HG03354 (cell line): ENCODE measurements around the gene SLC16A12.
"Not testable (repeated sequence)": the region's sequence is repeated elsewhere in the genome, so short reads cannot be mapped to it uniquely, and the experiment has no call there.

ENCODE experiments used
- ATAC-seq: cut with Tn5 transposase; IDR thresholded peaks from one replicate; pipeline ENCODE4 v1.9.1; 2021; ENCODE audit warnings: mild to moderate bottlenecking; ENCODE audit not compliant: unreplicated experiment, poor library complexity, severe bottlenecking

SLC16A12 gene

DNA sequence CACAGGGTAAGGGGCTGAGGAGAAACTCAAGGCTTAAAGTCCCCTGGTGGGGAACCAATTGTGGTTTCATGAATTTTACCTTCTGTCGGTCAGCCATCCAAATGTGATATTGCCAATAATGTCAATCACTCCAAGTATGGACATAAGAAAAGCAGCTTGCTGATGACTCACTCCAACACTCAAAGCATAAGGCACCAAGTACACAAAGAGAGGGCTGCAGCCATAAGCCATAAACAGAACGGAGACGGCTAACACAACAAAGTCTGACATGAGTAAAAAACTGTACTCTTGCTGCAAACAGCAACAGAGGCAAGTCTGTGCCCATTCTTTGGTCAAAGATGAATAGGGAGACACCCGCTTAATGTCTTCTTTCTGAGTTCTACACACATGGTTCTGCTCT lies 96.9 kb downstream of the SLC16A12 start:
- no peak for ATAC-seq

DNA sequence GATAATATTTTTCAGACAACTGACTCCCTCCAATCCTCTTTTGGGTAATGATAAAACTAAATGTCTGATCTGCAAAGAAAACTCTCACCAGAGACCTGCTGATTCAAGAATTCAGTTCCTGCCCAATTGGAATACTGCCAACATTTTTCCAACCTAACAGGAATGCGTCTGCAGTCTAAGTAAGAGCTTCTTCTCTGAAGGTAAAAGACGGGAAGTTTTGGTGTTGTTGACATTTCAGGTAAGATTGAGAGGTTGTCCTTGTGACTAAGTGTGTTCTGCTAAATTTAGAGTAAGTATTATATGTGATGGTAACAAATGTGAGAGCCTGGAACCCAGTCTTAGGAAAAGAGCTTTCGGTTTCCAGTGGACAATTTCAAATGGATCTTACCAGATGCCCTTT lies 103.4 kb downstream of the SLC16A12 start:
- no peak for ATAC-seq

DNA sequence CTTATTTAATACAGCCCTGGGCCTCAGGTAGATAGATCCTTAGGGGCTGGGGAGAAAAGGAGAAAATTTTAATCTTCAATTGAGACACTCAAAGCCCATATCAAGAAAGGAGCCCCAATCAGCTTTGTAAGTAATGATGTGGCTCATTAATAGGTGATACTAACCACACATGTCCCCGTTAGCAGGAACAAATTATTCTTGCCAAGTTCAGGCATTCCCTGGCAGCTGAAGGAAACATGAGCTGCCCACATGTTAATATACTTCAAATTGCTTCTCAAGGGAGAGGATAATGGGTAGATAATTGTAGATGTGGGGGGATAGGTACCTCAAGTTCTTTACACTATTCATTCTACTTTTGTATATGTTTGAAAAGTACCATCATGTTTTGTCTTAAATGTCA lies 106.5 kb downstream of the SLC16A12 start:
- no peak for ATAC-seq

DNA sequence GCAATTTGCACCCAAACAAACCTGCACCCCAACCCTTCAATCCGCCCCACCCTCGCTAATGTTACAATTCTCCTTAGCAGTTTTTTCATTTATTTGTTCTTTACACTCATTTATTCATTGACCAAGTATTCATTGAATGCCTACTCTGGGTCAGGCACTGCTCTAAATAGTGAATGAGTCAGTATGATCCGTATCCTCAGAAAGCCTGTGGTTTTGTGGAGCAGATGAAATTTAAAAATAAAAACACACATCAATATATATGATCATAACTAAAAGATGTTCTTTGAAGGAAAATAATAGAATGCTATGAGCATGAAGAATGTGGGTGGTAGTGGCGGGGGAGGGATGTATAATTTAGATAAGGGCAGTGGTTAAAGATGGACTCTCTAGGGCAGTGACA lies 107.8 kb downstream of the SLC16A12 start:
- ATAC-seq = no peak

DNA sequence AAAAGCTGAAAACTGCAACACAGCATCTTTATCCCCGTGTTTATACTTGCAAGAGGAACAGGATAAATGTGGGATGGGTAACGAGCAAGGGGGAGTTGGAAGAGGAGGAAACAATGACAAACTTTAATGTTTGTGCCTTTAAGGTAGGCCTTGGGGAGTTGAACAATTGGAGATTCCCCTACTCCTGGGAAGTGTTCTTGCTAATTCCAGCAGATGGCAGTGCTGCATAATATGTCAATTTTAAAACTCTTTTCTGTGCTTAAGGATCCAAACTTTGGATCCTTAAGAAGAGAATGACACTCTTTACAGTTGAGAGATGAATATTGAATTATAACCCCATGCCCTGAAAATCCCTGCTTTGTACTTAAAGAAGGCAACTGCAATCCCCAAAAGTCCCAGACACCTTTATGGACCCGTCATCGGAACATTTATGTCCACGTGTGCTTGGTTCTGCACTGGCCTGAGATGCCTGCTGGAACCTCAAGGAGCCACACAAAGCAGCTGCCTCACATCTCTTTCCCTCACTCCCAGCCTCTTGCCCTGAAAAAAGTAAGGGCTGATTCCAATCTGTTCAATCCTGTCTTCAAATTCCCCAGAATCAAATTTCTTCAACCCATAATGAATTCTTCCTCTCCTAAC lies 109.0 kb downstream of the SLC16A12 start:
- peak; percentile 60 for ATAC-seq

DNA sequence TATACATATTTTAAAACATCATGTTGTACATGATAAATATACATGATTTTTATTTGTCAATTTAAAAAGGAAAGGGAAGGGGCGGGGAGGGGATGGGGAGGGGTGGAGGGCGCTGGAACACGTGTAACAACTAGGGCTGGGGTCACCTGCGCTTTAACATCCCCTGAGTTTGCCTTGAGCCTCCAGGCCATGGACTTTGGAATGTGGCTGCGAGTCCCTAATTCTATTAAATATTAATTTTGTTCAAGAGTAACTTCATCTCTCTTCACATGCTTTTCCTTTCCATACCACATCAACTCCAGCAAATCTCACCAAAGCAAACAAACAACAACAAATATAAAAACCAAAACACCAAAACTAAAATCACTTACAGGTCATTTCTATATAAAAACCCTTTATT lies 110.4 kb downstream of the SLC16A12 start:
- no peak for ATAC-seq

- no peak for ATAC-seq
Observed at GRCh38 chr10:89421018-89421476, 114.3 kb downstream of the SLC16A12 start.

DNA sequence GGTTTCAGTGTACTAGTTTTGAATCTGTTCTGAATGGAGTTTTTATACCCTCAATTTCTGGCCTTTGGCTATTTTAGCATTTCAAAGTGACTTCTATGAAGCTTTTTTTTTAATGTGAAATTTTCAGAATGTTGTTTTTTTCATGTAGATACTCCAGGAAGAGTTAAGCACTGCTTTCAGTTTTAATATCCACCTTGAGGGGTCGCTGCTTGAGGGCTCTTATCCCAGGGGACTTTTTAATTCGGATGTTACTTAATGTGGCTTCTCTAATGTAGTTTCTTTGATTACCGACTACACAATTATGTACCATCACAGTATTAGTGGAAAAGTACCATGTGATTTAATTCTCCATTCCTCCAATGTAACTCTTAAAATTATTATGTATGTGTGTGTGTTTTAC lies 115.8 kb downstream of the SLC16A12 start:
- no peak for ATAC-seq

DNA sequence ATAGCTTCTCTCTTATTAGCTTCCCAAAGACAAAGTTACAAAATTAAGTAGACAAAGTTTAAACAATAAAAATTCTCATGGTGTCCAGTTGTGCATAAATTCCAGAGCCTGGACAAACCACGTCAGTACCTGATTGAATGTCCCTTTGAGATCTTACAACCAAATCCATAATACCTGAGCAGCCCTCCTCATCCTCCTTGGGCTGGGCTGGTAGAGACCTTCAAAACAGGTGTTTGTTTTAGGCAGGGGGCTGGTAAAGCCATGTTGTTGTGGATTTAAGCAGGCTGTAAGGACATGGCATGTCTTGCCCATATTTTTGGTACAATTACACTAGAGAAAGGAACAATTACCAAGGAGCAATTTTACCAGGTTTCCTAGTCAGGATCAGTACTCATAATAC lies 118.9 kb downstream of the SLC16A12 start:
- no peak for ATAC-seq

GRCh38 chr10:89414879-89415821 lies 120.2 kb downstream of the SLC16A12 start:
- ATAC-seq = peak; percentile 31

DNA sequence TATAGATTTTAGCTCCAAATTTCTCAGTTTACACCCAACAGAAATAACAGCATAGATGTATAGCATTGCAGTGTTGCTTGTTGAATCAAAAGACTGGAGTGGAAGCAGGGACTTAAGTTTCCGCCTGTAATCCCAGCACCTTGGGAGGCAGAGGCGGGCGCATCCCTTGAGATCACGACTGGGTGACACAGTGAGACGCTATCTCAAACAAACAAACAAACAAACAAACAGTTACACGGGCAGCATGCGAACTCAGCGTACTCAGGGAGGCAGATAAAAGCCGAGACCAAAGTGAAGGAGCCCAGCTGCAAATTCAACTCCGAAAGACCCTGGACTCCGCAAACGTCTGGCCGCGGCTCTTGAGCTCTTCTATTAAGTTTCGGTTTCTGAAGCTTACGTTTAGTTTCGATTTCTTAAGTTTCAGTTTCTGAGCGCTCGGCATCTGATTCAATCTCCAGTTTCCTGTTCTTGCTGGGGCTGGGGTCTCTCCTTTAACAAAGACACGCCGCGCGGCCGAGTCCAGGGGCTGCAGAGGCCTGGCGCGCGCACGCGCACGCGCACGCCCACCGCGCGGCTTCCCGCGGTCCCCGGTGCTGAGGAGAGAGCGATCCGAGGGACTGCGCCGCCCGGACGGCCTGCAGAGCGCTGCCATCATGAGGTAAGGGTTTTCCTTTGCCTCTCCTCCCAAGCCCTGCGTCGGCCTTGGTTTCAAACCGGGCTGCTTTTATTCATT lies 121.1 kb downstream of the SLC16A12 start, which contains the start of gene IFIT5:
IFIT5 (plus strand) TSS at position 423 of the 733 bp plus-strand sequence; CDS start at position 654, 231 bp downstream.
- peak; percentile 88 for ATAC-seq

DNA sequence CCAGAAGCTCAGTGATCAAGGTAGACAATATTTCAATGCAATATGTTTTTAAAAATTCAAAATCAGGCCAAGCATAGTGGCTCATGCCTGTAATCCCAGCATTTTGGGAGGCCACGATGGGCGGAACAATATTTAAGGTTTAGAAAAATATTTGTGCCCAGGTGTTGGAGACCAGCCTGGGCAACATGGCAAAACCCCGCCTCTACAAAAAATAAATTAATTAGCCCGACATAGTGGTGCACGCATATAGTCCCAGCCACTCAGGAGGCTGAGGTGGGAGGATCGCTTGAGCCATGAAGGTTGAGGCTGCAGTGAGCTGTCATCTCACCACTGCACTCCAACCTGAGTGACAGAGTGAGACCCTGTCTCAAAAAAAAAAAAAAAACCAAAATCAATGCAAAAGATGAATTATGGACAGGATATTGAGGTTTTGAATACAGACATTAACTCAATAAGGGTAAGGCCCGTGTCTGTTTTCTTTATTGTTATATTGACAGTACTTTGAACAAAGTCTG lies 121.9 kb downstream of the SLC16A12 start:
- no peak for ATAC-seq

DNA sequence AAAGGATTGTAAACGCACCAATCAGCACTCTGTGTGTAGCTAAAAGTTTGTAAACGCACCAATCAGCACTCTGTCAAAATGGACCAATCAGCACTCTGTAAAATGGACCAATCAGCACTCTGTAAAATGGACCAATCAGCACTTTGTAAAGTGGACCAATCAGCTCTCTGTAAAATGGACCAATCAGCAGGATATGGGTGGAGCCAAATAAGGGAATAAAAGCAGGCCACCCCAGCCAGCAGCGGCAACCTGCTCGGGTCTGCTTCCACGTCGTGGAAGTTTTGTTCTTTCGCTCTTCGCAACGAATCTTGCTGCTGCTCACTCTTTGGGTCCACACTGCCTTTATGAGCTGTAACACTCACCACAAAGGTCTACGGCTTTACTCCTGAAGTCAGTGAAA lies 123.1 kb downstream of the SLC16A12 start:
- not testable (repeated sequence) for ATAC-seq

DNA sequence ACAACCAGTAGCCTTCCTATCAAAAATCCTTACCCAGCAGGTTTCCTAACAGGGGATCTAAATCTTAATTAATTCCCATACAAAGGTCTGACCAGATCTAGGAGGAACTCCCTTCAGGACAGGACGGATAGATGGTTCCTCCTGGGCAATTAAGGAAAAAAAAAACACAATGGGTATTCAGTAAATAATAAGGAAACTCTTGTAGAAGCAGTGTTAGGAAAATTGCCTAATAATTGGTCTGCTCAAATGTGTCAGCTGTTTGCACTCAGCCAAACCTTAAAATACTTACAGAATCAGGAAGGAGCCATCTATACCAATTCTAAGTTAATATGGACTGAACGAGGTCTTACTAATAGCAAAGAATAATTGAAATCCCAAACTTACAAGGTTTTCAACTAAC lies 124.3 kb downstream of the SLC16A12 start:
- ATAC-seq = not testable (repeated sequence)

- not testable (repeated sequence) for ATAC-seq
Observed at GRCh38 chr10:89410551-89410950, 124.8 kb downstream of the SLC16A12 start.

DNA sequence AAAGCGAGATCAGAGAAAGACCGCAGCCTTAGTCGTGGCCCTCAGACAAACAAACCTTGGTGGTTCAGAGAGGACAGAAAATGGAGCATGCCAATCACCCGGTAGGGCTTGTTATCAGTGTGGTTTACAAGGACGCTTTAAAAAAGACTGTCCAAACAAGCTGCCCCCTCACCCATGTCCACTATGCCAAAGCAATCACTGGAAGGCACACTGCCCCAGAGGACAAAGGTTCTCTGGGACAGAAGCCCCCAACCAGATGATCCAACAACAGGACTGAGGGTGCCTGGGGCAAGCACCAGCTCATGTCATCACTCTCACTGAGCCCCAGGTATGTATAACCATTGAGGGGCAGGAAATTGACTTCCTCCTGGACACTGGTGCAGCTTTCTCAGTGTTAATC lies 126.1 kb downstream of the SLC16A12 start:
- not testable (repeated sequence) for ATAC-seq

DNA sequence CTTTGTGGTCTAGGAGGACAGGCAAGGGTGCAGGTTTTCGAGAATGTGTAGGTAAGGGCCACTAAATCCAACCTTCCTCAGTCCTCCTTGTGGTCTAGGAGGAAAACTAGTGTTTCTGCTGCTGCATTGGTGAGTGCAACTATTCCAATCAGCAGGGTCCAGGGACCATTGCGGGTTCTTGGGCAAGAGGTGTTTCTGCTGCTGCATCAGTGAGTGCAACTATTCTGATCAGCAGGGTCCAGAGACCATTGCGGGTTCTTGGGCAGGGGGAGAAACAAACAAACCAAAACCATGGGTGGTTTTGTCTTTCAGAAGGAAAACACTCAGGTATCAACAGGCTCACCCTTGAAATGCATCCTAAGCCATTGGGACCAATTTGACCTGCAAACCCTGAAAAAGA lies 127.6 kb downstream of the SLC16A12 start:
- not testable (repeated sequence) for ATAC-seq

- not testable (repeated sequence) for ATAC-seq
Observed at GRCh38 chr10:89406178-89406577, 129.2 kb downstream of the SLC16A12 start.

DNA sequence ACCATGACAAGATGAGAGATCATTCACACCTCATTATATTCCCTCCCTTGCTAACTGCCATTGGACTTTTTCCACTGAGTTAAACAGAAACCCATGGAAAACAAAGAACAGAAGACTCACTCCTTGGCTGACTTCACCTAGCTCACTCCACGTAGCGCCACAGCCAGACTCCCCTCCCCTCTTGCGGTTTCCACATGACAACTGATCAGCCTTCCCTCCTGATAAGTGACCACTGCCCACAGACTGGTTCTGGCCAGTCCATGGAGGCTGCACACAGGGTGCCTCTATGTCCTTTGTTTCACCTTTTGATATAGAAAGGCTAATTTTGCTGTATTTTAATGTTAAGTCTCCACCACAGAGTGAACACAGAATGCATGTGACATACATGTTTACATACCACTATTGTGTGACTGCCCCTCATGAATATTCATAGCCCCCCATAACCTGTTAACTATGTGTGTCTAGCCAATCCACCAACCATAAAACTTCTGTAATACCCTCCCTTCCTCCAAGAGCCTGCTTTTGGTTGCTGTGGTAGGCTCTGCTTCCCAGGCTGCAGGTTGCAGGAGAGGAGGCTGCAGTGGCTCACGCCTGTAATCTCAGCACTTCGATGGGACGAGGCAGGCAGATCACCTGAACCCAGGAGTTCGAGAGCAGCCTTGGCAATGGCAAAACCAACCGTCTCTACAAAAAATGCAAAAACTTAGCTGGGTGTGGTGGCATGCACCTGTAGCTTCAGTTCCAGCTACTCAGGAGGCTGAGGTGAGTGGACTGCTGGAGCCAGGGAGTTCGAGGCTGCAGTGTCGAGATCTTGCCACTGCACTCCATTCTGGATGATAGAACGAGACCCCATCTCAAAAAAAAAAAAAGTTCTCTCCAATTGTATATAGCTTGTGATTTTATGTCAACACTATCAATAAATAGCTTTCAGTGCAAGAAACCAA lies 131.0 kb downstream of the SLC16A12 start:
- ATAC-seq = no peak
